HEK293T (cell line): ENCODE measurements around the gene RORC.

Experiments used
- CTCF ChIA-PET: fragments of 350-600 bp; formaldehyde crosslinking; extraction: SDS; loops from one replicate; lab custom pipeline; 2021; ENCODE audit warnings: antibody characterized with exemption, inconsistent platforms; lab: Yijun Ruan, JAX
- POLR2A ChIA-PET: fragments of 350-600 bp; formaldehyde crosslinking; extraction: SDS; loops from one replicate; lab custom pipeline; 2020; ENCODE audit warnings: antibody characterized with exemption, inconsistent platforms; lab: Yijun Ruan, JAX
- DNase-seq: peaks from one replicate; pipeline ENCODE4 v3.0.0; 2012; ENCODE audit warnings: mixed read lengths; ENCODE audit errors: extremely low spot score
- ARNT ChIP-seq: fragments of 450-650 bp; IDR thresholded peaks from 2 replicates; pipeline ENCODE4 v1.6.1; 2017; ENCODE audit warnings: mild to moderate bottlenecking
- BHLHE40 ChIP-seq: fragments of 450-650 bp; IDR thresholded peaks from 2 replicates; pipeline ENCODE4 v1.6.1; 2016; ENCODE audit warnings: mild to moderate bottlenecking, moderate library complexity, borderline replicate concordance
- CTBP1 ChIP-seq: fragments of 450-650 bp; IDR thresholded peaks from 2 replicates; pipeline ENCODE4 v1.6.1; 2016; ENCODE audit warnings: borderline replicate concordance
- ELF4 ChIP-seq: fragments of 450-650 bp; IDR thresholded peaks from 2 replicates; pipeline ENCODE4 v1.6.1; 2017; ENCODE audit warnings: antibody characterized with exemption
- FOXA1 ChIP-seq: fragments of 450-650 bp; IDR thresholded peaks from 2 replicates; pipeline ENCODE4 v1.6.1; 2016; ENCODE audit warnings: mild to moderate bottlenecking
- FOXK2 ChIP-seq: fragments of 450-650 bp; IDR thresholded peaks from 2 replicates; pipeline ENCODE4 v1.6.1; 2016; ENCODE audit warnings: mild to moderate bottlenecking
- FOXM1 ChIP-seq: fragments of 450-650 bp; IDR thresholded peaks from 2 replicates; pipeline ENCODE4 v1.6.1; 2017; ENCODE audit warnings: mild to moderate bottlenecking, borderline replicate concordance
- HDGF ChIP-seq: fragments of 450-650 bp; IDR thresholded peaks from 2 replicates; pipeline ENCODE4 v1.6.1; 2017; ENCODE audit warnings: antibody characterized with exemption, borderline replicate concordance
- L3MBTL2 ChIP-seq: fragments of 450-650 bp; conservative IDR thresholded peaks from 2 replicates; pipeline ENCODE4 v1.6.1; 2016; ENCODE audit warnings: mild to moderate bottlenecking
- LEF1 ChIP-seq: fragments of 450-650 bp; IDR thresholded peaks from 2 replicates; pipeline ENCODE4 v1.6.1; 2017; ENCODE audit warnings: mild to moderate bottlenecking, borderline replicate concordance
- NFRKB ChIP-seq: fragments of 450-650 bp; IDR thresholded peaks from 2 replicates; pipeline ENCODE4 v1.6.1; 2016; ENCODE audit warnings: mild to moderate bottlenecking, moderate library complexity
- SP1 ChIP-seq: fragments of 450-650 bp; IDR thresholded peaks from 2 replicates; pipeline ENCODE4 v1.6.1; 2017
- SUZ12 ChIP-seq: fragments of 450-650 bp; IDR thresholded peaks from 2 replicates; pipeline ENCODE4 v1.6.1; 2016; ENCODE audit warnings: mild to moderate bottlenecking
- TARDBP ChIP-seq: fragments of 450-650 bp; IDR thresholded peaks from 2 replicates; pipeline ENCODE4 v1.6.1; 2016
- ZNF384 ChIP-seq: fragments of 450-650 bp; IDR thresholded peaks from 2 replicates; pipeline ENCODE4 v1.6.1; 2016
- TF ChIP-seq, protein P1 (sequence below): fragments of 450-650 bp; IDR thresholded peaks from 2 replicates; pipeline ENCODE4 v1.6.1; 2016

RORC gene

DNA sequence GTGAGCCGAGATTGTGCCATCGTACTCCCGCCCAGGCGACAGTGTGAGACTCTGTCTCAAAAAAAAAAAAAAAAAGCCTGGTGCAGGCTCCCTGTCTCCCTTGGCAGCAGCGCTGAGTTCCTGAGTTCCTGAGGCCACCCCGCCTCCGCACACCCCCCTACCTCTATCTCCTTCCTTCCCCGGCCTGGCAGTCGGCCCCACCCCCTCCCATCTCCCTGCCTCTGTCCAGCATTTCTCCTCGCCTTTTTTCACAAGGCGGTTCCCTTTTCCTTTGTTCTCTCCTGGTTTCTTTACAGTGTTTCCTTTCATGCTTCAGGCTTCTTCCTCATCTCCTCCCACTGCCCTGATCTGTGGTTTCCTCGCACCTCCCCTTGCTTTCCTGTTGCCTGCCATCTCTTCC is 2.7 kb downstream of the RORC start:
- POLR2A ChIA-PET, result no interaction called here
- CTCF ChIA-PET, result interaction anchor here (1.5 kb wide), 1 partner anchor 17 kb away, joined by 3 read pairs; no protein-coding TSS in a partner anchor
- no peak for DNase-seq
- TF ChIP-seq SUZ12, result no peak
- TF ChIP-seq TARDBP, result no peak
- TF ChIP-seq L3MBTL2, result no peak
- no peak for TF ChIP-seq LEF1
- no peak for TF ChIP-seq ARNT
- TF ChIP-seq FOXA1, result no peak
- TF ChIP-seq HDGF, result no peak
- TF ChIP-seq FOXK2, result no peak
- no peak for TF ChIP-seq NFRKB
- TF ChIP-seq FOXM1, result no peak
- TF ChIP-seq, protein P1, sequence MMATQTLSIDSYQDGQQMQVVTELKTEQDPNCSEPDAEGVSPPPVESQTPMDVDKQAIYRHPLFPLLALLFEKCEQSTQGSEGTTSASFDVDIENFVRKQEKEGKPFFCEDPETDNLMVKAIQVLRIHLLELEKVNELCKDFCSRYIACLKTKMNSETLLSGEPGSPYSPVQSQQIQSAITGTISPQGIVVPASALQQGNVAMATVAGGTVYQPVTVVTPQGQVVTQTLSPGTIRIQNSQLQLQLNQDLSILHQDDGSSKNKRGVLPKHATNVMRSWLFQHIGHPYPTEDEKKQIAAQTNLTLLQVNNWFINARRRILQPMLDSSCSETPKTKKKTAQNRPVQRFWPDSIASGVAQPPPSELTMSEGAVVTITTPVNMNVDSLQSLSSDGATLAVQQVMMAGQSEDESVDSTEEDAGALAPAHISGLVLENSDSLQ, result no peak
- no peak for TF ChIP-seq BHLHE40
- no peak for TF ChIP-seq ELF4
- TF ChIP-seq CTBP1, result no peak
- TF ChIP-seq ZNF384, result no peak
- TF ChIP-seq SP1, result no peak

DNA sequence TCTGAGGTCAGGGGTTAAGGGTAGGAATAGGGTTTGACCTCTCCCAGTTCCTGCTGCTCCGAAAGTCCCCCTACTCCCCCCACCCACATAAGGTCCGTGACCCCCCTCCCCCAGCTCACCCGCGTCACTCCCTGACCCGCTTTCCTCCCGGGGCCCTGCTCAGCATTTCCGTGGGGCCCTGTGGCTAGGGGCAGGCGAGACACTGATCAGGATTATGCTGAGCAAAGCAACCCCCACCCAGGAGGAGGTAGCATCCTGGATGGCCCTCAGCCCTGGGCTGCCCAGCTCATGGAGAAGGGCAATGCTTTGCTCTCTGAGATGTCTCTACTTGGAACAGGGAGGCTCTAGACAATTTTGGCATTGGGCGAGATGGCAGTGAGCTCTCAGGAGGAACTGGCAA is 3.7 kb downstream of the RORC start:
- DNase-seq, result no peak
- TF ChIP-seq HDGF, result no peak
- TF ChIP-seq FOXA1, result no peak
- no peak for TF ChIP-seq ARNT
- no peak for TF ChIP-seq CTBP1
- no peak for TF ChIP-seq L3MBTL2
- no peak for TF ChIP-seq SUZ12
- no peak for TF ChIP-seq BHLHE40
- TF ChIP-seq ELF4, result no peak
- no peak for TF ChIP-seq LEF1
- POLR2A ChIA-PET, result no interaction called here
- CTCF ChIA-PET, result interaction anchor here (1.2 kb wide), 1 partner anchor 9 kb away, joined by 5 read pairs; no protein-coding TSS in a partner anchor

DNA sequence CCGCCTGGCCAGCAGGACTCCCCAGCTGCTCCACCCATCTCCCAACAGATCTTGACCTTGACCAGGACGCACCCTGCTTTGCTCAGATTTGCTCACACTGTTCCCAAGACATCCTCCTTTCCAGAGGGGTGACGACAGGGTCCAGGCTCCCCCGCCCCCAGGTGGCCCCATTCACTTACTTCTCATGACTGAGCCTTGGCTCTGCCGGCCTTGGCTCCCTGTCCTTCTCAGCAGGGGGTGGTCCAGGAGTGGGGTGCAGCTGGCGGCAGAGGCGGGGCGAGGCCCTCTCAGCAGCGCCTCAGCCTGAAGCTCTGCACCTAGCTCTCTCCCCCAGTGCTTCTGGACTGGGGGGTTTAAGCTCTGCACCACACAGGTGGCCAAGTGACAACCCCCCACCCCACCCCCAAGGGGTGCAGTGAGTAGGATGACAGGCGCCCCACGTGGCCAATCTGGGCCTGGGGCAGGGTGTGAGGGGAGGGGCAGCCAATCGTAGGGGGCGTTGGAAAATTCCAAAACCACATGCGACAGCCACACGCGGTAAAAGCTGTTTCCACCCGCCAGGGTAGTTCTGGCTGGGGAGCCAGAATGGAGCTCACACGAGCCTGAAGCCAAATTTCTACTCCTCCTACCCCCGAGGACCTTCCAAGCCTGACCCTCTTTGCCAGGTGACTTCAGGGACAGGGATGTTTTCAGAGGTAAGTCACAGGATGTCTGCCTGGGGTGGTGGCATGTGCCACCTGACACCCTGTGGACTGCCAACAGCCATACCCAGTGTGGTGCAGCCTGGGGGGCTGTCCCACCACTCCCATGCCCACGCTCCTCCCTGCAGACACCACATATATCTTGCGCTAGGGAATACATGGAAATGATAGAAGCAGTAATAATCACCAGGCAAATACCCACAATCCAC is 5.6 kb downstream of the RORC start:
- POLR2A ChIA-PET, result no interaction called here
- TF ChIP-seq, protein P1, result peak; percentile 81
- no peak for TF ChIP-seq TARDBP
- DNase-seq, result no peak

DNA sequence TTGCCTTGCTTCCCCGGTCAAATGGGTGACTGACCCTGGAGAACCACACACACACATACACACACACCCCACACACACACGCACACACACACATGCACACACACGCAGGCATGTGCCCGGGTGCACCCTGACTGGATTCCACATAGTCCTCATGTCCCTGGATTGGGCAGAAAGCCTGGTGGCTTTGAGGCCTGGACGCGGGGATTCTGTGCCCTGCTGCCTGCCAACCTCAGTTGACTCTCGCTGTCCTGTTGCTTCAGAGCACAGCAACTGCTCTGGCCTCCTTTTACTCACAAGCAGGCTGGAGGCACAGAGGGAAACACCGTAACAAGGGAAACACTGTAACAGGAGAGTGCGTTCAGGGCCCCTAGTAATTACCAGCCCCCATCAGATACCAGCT is 6.4 kb downstream of the RORC start:
- no peak for DNase-seq
- POLR2A ChIA-PET, result no interaction called here
- TF ChIP-seq SUZ12 (no peak), NFRKB (no peak), CTBP1 (no peak), L3MBTL2 (no peak), ELF4 (no peak)
- TF ChIP-seq, protein P1, result no peak
- CTCF ChIA-PET, result no interaction called here

More for the DNA sequence above, 5.6 kb downstream of the RORC start:
- CTCF ChIA-PET, result no interaction called here

DNA sequence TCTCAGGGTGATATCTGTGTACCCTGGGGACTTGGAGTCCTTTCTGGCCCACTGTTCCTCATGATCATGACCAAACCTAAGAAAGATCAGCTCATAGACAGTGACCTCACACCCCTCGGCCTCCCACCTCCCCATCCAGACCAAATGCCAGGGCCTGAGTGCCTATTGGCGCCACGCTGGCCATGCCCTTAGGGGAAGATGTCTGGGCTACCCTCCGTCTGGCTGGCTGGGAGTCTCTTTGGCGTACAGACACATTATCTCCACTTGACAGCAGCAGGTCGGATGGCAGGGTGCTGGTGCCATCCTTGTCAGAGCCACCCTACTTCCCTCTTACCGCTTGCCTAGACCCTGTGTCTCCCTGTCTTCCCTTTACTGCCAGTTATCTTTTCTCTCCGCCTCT is 8.4 kb downstream of the RORC start:
- TF ChIP-seq FOXM1 (no peak), ELF4 (no peak), CTBP1 (no peak), BHLHE40 (no peak), FOXA1 (no peak), ZNF384 (no peak)
- TF ChIP-seq, protein P1, result no peak
- CTCF ChIA-PET, result interaction anchor here (0.7 to 0.9 kb wide), 2 partner anchors 10 to 33 kb away, joined by 3 to 4 read pairs; partner anchors contain the start of gene TDRKH
- DNase-seq, result no peak
- POLR2A ChIA-PET, result interaction anchor here (1.2 kb wide), 1 partner anchor 60 kb away, joined by 3 read pairs; the partner anchor contains the start of gene MRPL9

DNA sequence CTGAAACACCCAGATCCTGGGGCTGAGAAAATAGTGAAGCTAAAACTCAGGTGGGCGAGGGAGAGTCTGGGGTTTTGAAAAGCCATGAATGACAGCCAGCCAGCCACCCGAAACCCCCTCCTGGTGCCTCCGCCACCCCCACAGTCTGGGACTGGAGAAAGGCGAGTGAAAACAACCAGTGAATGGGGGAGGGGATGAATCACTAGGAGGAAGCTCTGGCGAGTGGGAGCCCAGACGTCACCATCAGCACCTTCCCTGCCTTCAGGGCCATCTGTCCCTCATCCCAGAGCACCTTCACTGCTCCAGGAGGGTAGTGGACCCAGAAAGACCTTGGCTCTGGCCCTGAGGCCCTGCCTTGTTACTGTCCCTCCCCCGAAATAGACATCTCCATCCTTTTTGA is 9.2 kb downstream of the RORC start:
- no peak for TF ChIP-seq ZNF384
- no peak for TF ChIP-seq CTBP1
- TF ChIP-seq ARNT, result no peak
- TF ChIP-seq, protein P1, result no peak
- TF ChIP-seq L3MBTL2, result no peak
- no peak for TF ChIP-seq FOXK2
- no peak for TF ChIP-seq LEF1
- no peak for TF ChIP-seq TARDBP
- TF ChIP-seq ELF4, result no peak
- TF ChIP-seq FOXA1, result no peak
- TF ChIP-seq HDGF, result no peak
- no peak for TF ChIP-seq NFRKB
- ChIA-PET POLR2A (interaction anchor here (1.2 kb wide), 1 partner anchor 59 kb away, joined by 3 read pairs; the partner anchor contains the start of gene MRPL9), CTCF (no interaction called here)
- no peak for DNase-seq
